AG04449 (cell line): ENCODE data around the gene ZC3H12D.

Experiments used
- CTCF ChIA-PET: fragments of 350-600 bp; formaldehyde crosslinking; extraction: SDS; loops from one replicate; lab custom pipeline; 2021; ENCODE audit warnings: antibody characterized with exemption; lab: Yijun Ruan, JAX
- POLR2A ChIA-PET: fragments of 400-600, 350-600 bp; formaldehyde crosslinking; extraction: SDS; loops from one replicate; lab custom pipeline; 2020; ENCODE audit warnings: antibody characterized with exemption, inconsistent platforms; lab: Yijun Ruan, JAX
- DNase-seq: peaks from one replicate; pipeline ENCODE4 v3.0.0-alpha.2; 2010; ENCODE audit warnings: low read depth, low spot score
- H3K4me3 ChIP-seq: 2 replicates; pipeline ENCODE4 v1.5.1; 2011; ENCODE audit warnings: low read depth, mild to moderate bottlenecking, control low read depth, low read length
- CTCF ChIP-seq: IDR thresholded peaks from one replicate; pipeline ENCODE4 v1.5.1; 2011; ENCODE audit warnings: mild to moderate bottlenecking, moderate library complexity, low read length, control low read depth, inconsistent platforms; ENCODE audit not compliant: insufficient read depth; ENCODE audit errors: missing control alignments

ZC3H12D gene

GRCh38 chr6:149489967-149490366 lies 5.2 kb upstream of the ZC3H12D start:
- ChIA-PET CTCF (interaction anchor here (0.7 to 1.5 kb wide), 3 partner anchors 18 to 461 kb away, joined by 3 to 4 read pairs (median 4); no protein-coding TSS in a partner anchor), POLR2A (no interaction called here)
- DNase-seq = no peak
- H3K4me3 ChIP-seq = no peak overlapping the region
- TF ChIP-seq CTCF = no peak

- DNase-seq = no peak
- POLR2A ChIA-PET = no interaction called here
- TF ChIP-seq CTCF = no peak
- CTCF ChIA-PET = interaction anchor here (1.3 kb wide), 1 partner anchor 28 kb away, joined by 4 read pairs; no protein-coding TSS in a partner anchor
- H3K4me3 ChIP-seq = no peak overlapping the region
Measured at GRCh38 chr6:149488815-149489214, 4.0 kb upstream of the ZC3H12D start.

GRCh38 chr6:149487316-149487715 lies 2.5 kb upstream of the ZC3H12D start:
- no peak for DNase-seq
- H3K4me3 ChIP-seq = no peak overlapping the region
- TF ChIP-seq CTCF = no peak
- ChIA-PET POLR2A (no interaction called here), CTCF (interaction anchor here (1.5 kb wide), 1 partner anchor 30 kb away, joined by 3 read pairs; no protein-coding TSS in a partner anchor)

GRCh38 chr6:149483849-149484655 lies 762 bp downstream of the ZC3H12D start:
- TF ChIP-seq CTCF = no peak
- no peak for DNase-seq
- no peak overlapping the region for H3K4me3 ChIP-seq
- CTCF ChIA-PET = interaction anchor here (1.4 kb wide), 1 partner anchor 456 kb away, joined by 3 read pairs; no protein-coding TSS in a partner anchor
- POLR2A ChIA-PET = no interaction called here

- ChIA-PET POLR2A (no interaction called here), CTCF (interaction anchor here (0.8 kb wide), 1 partner anchor 10 kb away, joined by 4 read pairs; no protein-coding TSS in a partner anchor)
- no peak for DNase-seq
- no peak overlapping the region for H3K4me3 ChIP-seq
- no peak for TF ChIP-seq CTCF
Measured at GRCh38 chr6:149483334-149483725, 1.5 kb downstream of the ZC3H12D start.

GRCh38 chr6:149482545-149483333 lies 2.1 kb downstream of the ZC3H12D start:
- no peak for DNase-seq
- no peak overlapping the region for H3K4me3 ChIP-seq
- POLR2A ChIA-PET = no interaction called here

More at GRCh38 chr6:149482545-149483333, 2.1 kb downstream of the ZC3H12D start:
- CTCF ChIA-PET = interaction anchor here (0.8 kb wide), 1 partner anchor 11 kb away, joined by 4 read pairs; no protein-coding TSS in a partner anchor
- TF ChIP-seq CTCF = no peak
